SK-MEL-5 (cell line): ENCODE results near the gene CXCL6. TPM values are rescaled to one million over a fixed set of nuclear protein-coding genes. Genes with fewer than 3 reads are reported as not detected.

Source experiments
- DNase-seq: peaks from one replicate; pipeline ENCODE4 v3.0.0-alpha.2; 2016; ENCODE audit warnings: low read depth, low spot score
- in situ Hi-C: cut with HindIII; loops from 2 replicates; pipeline ENCODE4 v1.10.0; 2016; ENCODE audit warnings: low sequenced_read_pairs, high pct_unique_total_duplicates, low pct_unique_long_range_greater_than_20kb
- total RNA-seq: library from RNA; depleted of rRNA; stranded (reverse); fragments of >200 nt; shearing (Covaris generic); gene quantifications from 2 replicates; pipeline ENCODE4 v1.2.3, GENCODE V29; 2014

The CXCL6 gene
- total RNA-seq, 1 experiment from 2014 or later, result not detected

GRCh38 chr4:73832651-73833237 is 3.7 kb upstream of the CXCL6 start:
- peak; percentile 52 for DNase-seq
- in situ Hi-C loops, result no loop called here

GRCh38 chr4:73839071-73839470 is 2.6 kb downstream of the CXCL6 start:
- no peak for DNase-seq
- in situ Hi-C loops, result no loop called here

GRCh38 chr4:73839715-73840114 is 3.2 kb downstream of the CXCL6 start:
- in situ Hi-C loops, result no loop called here
- no peak for DNase-seq

- DNase-seq, result no peak
- in situ Hi-C loops, result no loop called here
These were observed 4.9 kb downstream of the CXCL6 start for GRCh38 chr4:73841243-73841925.

GRCh38 chr4:73842696-73843095 is 6.2 kb downstream of the CXCL6 start:
- in situ Hi-C loops, result no loop called here
- no peak for DNase-seq

GRCh38 chr4:73843369-73843768 is 6.9 kb downstream of the CXCL6 start:
- no peak for DNase-seq
- in situ Hi-C loops, result no loop called here

GRCh38 chr4:73844345-73844744 is 7.9 kb downstream of the CXCL6 start:
- DNase-seq, result no peak
- in situ Hi-C loops, result no loop called here

- in situ Hi-C loops, result no loop called here
- no peak for DNase-seq
These were observed 8.3 kb downstream of the CXCL6 start for GRCh38 chr4:73844806-73845205.

GRCh38 chr4:73847526-73848182 is 11.2 kb downstream of the CXCL6 start:
- in situ Hi-C loops, result no loop called here
- no peak for DNase-seq

GRCh38 chr4:73848183-73848777 is 11.8 kb downstream of the CXCL6 start:
- no peak for DNase-seq
- in situ Hi-C loops, result no loop called here

- DNase-seq, result no peak
- in situ Hi-C loops, result no loop called here
These were observed 13.9 kb downstream of the CXCL6 start for GRCh38 chr4:73850261-73850970.

- no peak for DNase-seq
- in situ Hi-C loops, result no loop called here
These were observed 14.8 kb downstream of the CXCL6 start for GRCh38 chr4:73851293-73851692.

GRCh38 chr4:73852771-73853170 is 16.3 kb downstream of the CXCL6 start:
- in situ Hi-C loops, result no loop called here
- no peak for DNase-seq

GRCh38 chr4:73853246-73853704 is 16.8 kb downstream of the CXCL6 start, which contains the start of gene PF4V1:
PF4V1 (plus strand) TSS chr4:73853296; CDS start chr4:73853363, 67 bp downstream.
- no peak for DNase-seq
- in situ Hi-C loops, result no loop called here

- DNase-seq, result no peak
- in situ Hi-C loops, result no loop called here
These were observed 17.4 kb downstream of the CXCL6 start for GRCh38 chr4:73853718-73854473.

GRCh38 chr4:73855406-73855805 is 18.9 kb downstream of the CXCL6 start:
- no peak for DNase-seq
- in situ Hi-C loops, result no loop called here

GRCh38 chr4:73856518-73856917 is 20.0 kb downstream of the CXCL6 start:
- in situ Hi-C loops, result no loop called here

More at GRCh38 chr4:73856518-73856917, 20.0 kb downstream of the CXCL6 start:
- no peak for DNase-seq
